PC-9 (cell line): ENCODE results near the gene GCK. TPM values are rescaled to one million over a fixed set of nuclear protein-coding genes. Genes with fewer than 3 reads are reported as not detected.

Experiments used
- BruUV-seq: library from RNA; stranded (reverse); fragments of 400-500 nt; replicated peaks from 2 replicates; lab custom pipeline; 2021; lab: Mats Ljungman, UMichigan
- CTCF ChIA-PET: fragments of 300-600 bp; sonication (Branson Sonifier 250); formaldehyde crosslinking; loops from one replicate; lab custom pipeline; 2022; ENCODE audit warnings: antibody characterized with exemption; lab: Charles Lee
- POLR2A ChIA-PET: fragments of 300-600 bp; sonication (Branson Sonifier 250); formaldehyde crosslinking; loops from one replicate; lab custom pipeline; 2022; ENCODE audit warnings: antibody characterized with exemption; ENCODE audit not compliant: unreplicated experiment; lab: Charles Lee
- DNase-seq, 2 experiments: peaks; one replicate each; pipeline versions ENCODE4 v3.0.0 to v3.0.0-alpha.2; 2015 to 2022; ENCODE audit warnings: mixed read lengths in 1 of 2
- H2AFZ ChIP-seq: fragments of 200-600 bp; sonication (generic); 2 replicates; pipeline ENCODE4 v1.8.1; 2017; ENCODE audit warnings: antibody characterized with exemption
- H3F3A ChIP-seq: fragments of 200-600 bp; sonication (generic); 2 replicates; pipeline ENCODE4 v1.8.1; 2017; ENCODE audit warnings: antibody characterized with exemption, mild to moderate bottlenecking, low read depth; ENCODE audit not compliant: insufficient read depth
- H3K27ac ChIP-seq: fragments of 200-600 bp; sonication (generic); 2 replicates; pipeline ENCODE4 v1.6.1; 2016; ENCODE audit warnings: mixed run types
- H3K27me3 ChIP-seq: fragments of 200-600 bp; sonication (generic); 2 replicates; pipeline ENCODE4 v1.6.1; 2016; ENCODE audit warnings: low read depth, mixed run types; ENCODE audit not compliant: insufficient read depth
- H3K36me3 ChIP-seq: fragments of 200-600 bp; sonication (generic); 2 replicates; pipeline ENCODE4 v1.6.1; 2016; ENCODE audit warnings: low read depth, mixed run types
- H3K4me1 ChIP-seq: fragments of 200-600 bp; sonication (generic); replicated peaks from 2 replicates; pipeline ENCODE4 v1.6.1; 2016; ENCODE audit warnings: mixed run types; ENCODE audit not compliant: insufficient read depth
- H3K4me2 ChIP-seq: fragments of 200-600 bp; sonication (generic); 2 replicates; pipeline ENCODE4 v1.6.1; 2017; ENCODE audit warnings: mixed run types
- H3K4me3 ChIP-seq: fragments of 200-600 bp; sonication (generic); 2 replicates; pipeline ENCODE4 v1.6.1; 2016; ENCODE audit warnings: mixed run types
- H3K79me2 ChIP-seq: fragments of 200-600 bp; sonication (generic); 2 replicates; pipeline ENCODE4 v1.6.1; 2017; ENCODE audit warnings: low read depth, mixed run types
- H3K9me2 ChIP-seq: fragments of 200-600 bp; sonication (generic); 2 replicates; pipeline ENCODE4 v1.8.1; 2017; ENCODE audit warnings: mild to moderate bottlenecking; ENCODE audit not compliant: insufficient read depth
- H3K9me3 ChIP-seq: fragments of 200-600 bp; sonication (generic); 2 replicates; pipeline ENCODE4 v1.8.1; 2016; ENCODE audit warnings: low read depth; ENCODE audit not compliant: insufficient read depth
- H4K20me1 ChIP-seq: fragments of 200-600 bp; sonication (generic); 2 replicates; pipeline ENCODE4 v1.8.1; 2017; ENCODE audit not compliant: insufficient read depth
- CTCF ChIP-seq: fragments of 200-600 bp; sonication (generic); conservative IDR thresholded peaks from 2 replicates; pipeline ENCODE4 v1.6.1; 2017; ENCODE audit warnings: mixed run types, antibody characterized with exemption, mild to moderate bottlenecking, moderate library complexity
- EZH2 ChIP-seq: fragments of 200-600 bp; sonication (generic); IDR thresholded peaks from 2 replicates; pipeline ENCODE4 v1.8.0; 2017; ENCODE audit warnings: antibody characterized with exemption, low read depth
- intact Hi-C: fragments of 100-400 bp; cut with micrococcal nuclease; formaldehyde crosslinking; loops from one replicate; pipeline ENCODE4 v1.10.0; 2022; ENCODE audit not compliant: unreplicated experiment
- total RNA-seq: library from RNA; stranded (reverse); gene quantifications from 2 replicates; pipeline ENCODE4 v1.2.3, GENCODE V29; 2021

Gene GCK
- total RNA-seq, 1 experiment from 2014 or later, result not detected

- Histone ChIP-seq H3K27ac (no peak overlapping the region), H3K4me1 (no peaks in the 10 kb centered on the region), H2AFZ (no peak overlapping the region), H3K79me2 (no peaks in the 10 kb centered on the region), H3K4me2 (no peak overlapping the region), H3F3A (no peaks in the 10 kb centered on the region), H3K9me2 (no peaks in the 10 kb centered on the region), H3K9me3 (no peaks in the 10 kb centered on the region), H3K4me3 (no peak overlapping the region), H3K36me3 (no peaks in the 10 kb centered on the region), H4K20me1 (no peaks in the 10 kb centered on the region; the same call in 1 of the 2 replicates), H3K27me3 (peaks cover 54% of the 10 kb centered on the region)
- no peak for TF ChIP-seq EZH2
- no peak for TF ChIP-seq CTCF
- CTCF ChIA-PET, result interaction anchor here (0.6 kb wide), 1 partner anchor 8 kb away, joined by 3 read pairs; no protein-coding TSS in a partner anchor
- no TSS peak for BruUV-seq
- POLR2A ChIA-PET, result no interaction called here
- intact Hi-C loops, result no loop called here
- no peak for DNase-seq
Measured at GRCh38 chr7:44232901-44233715, 43.9 kb upstream of the GCK start.

- H3K9me3 ChIP-seq, result no peaks in the 10 kb centered on the region
- H3K27me3 ChIP-seq, result peaks cover 51% of the 10 kb centered on the region
- no peak overlapping the region for H3K4me3 ChIP-seq
- no peak overlapping the region for H3K4me2 ChIP-seq
- no peaks in the 10 kb centered on the region for H3K36me3 ChIP-seq
- intact Hi-C loops, result no loop called here
- ChIA-PET POLR2A (no interaction called here), CTCF (interaction anchor here (0.6 kb wide), 1 partner anchor 9 kb away, joined by 3 read pairs; no protein-coding TSS in a partner anchor)
- H2AFZ ChIP-seq, result no peak overlapping the region
- no peaks in the 10 kb centered on the region for H3K9me2 ChIP-seq
- BruUV-seq, result no TSS peak
- H3K27ac ChIP-seq, result no peak overlapping the region
- TF ChIP-seq EZH2 (no peak), CTCF (no peak)
- DNase-seq, result no peak
- H3K79me2 ChIP-seq, result no peaks in the 10 kb centered on the region
- H4K20me1 ChIP-seq, result no peaks in the 10 kb centered on the region; the same call in 1 of the 2 replicates
- no peaks in the 10 kb centered on the region for H3F3A ChIP-seq
- no peaks in the 10 kb centered on the region for H3K4me1 ChIP-seq
Measured at GRCh38 chr7:44232396-44232795, 43.2 kb upstream of the GCK start.

GRCh38 chr7:44231088-44231487 lies 41.8 kb upstream of the GCK start:
- CTCF ChIA-PET, result no interaction called here
- no peak for TF ChIP-seq EZH2
- no peak for TF ChIP-seq CTCF
- BruUV-seq, result no TSS peak

More at GRCh38 chr7:44231088-44231487, 41.8 kb upstream of the GCK start:
- DNase-seq, result no peak
- no peaks in the 10 kb centered on the region for H3F3A ChIP-seq
- no peak overlapping the region for H3K4me3 ChIP-seq
- H4K20me1 ChIP-seq, result no peaks in the 10 kb centered on the region; the same call in 1 of the 2 replicates
- H3K27me3 ChIP-seq, result peaks cover 43% of the 10 kb centered on the region
- intact Hi-C loops, result no loop called here
- no peaks in the 10 kb centered on the region for H3K9me3 ChIP-seq
- H3K27ac ChIP-seq, result no peak overlapping the region
- H3K4me2 ChIP-seq, result no peak overlapping the region
- H3K36me3 ChIP-seq, result no peaks in the 10 kb centered on the region
- H3K79me2 ChIP-seq, result no peaks in the 10 kb centered on the region
- no peaks in the 10 kb centered on the region for H3K4me1 ChIP-seq
- H2AFZ ChIP-seq, result no peak overlapping the region
- H3K9me2 ChIP-seq, result no peaks in the 10 kb centered on the region
- POLR2A ChIA-PET, result no interaction called here
